ENCODE measurements around the gene CASK.

The CASK gene

DNA sequence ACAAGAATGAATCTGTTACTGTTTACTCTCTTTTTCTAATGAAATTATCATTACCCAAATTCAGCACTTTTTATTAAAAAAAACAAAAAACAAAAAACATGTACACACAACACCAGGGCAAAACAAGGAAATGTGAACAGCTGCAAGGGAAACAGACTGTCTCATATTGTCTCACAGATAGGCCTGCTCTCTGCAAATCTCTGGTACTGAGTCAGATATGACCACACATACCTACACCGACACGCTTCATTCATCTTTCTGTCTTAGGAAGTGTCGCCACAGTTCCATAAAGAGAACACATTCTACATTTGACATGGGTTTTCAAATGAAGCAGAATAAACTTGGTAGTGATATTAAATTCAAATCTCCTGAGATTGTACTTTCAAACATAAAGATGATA lies 326.8 kb downstream of the CASK start:
- Histone ChIP-seq H3K27ac (0 out of 22 replicates have a peak overlapping the region, but pooled peaks of 1 of the 11 experiments have one; percentile 30), H3K4me2 (no peak overlapping the region)

DNA sequence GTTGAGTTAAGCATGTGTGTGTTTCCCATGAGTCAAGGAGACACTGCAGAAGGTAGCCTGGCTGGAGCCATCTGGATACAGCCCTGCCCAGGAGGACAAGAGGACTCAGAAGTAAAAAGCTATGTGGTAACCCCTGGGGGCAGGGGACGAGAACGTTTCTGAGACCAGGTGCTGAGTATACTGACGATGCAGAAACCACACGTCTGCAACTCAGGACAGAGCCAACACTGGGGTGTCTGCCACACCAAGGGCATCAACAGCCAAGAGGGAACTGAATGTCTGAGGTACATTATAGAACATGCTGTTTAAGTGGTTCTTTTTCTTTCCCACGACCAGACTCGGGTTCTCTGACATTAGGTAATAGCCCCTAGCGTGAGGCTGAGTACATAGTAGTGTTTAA lies 328.7 kb downstream of the CASK start:
- Histone ChIP-seq H3K4me3 (no peak overlapping the region), H3K9ac (no peak overlapping the region), H3K27ac (no peak overlapping the region), H4K20me1 (peaks cover 0 to 7% (median 0%) of the 10 kb centered on the region in 11 experiments; a peak in 3 of 22 replicates), H3K9me3 (replicated peaks in 1 of 11) (no peaks in the 10 kb centered on the region), H3K27me3 (peaks cover 92 to 100% (median 98%) of the 10 kb centered on the region in 11 experiments), H3K4me1 (0 out of 20 replicates have a peak, but pooled peaks cover 0 to 6% (median 0%) of the 10 kb centered on the region in 10 experiments), H3K36me3 (no peaks in the 10 kb centered on the region), H3K4me2 (no peak overlapping the region)
- TF ChIP-seq Cebpa-rat (IDR thresholded peaks at IDR 0.05), result no peak

More for the DNA sequence above, 326.8 kb downstream of the CASK start:
- Histone ChIP-seq H3K9me3 (replicated peaks in 1 of 11) (peaks cover 0 to 8% (median 0%) of the 10 kb centered on the region in 11 experiments; a peak in 3 of 22 replicates), H3K36me3 (no peaks in the 10 kb centered on the region), H3K4me3 (no peak overlapping the region), H3K27me3 (peaks cover 95 to 100% (median 98%) of the 10 kb centered on the region in 11 experiments), H3K4me1 (0 out of 20 replicates have a peak, but pooled peaks cover 0 to 6% (median 0%) of the 10 kb centered on the region in 10 experiments), H3K9ac (no peak overlapping the region), H4K20me1 (peaks cover 0 to 7% (median 0%) of the 10 kb centered on the region in 11 experiments; a peak in 3 of 22 replicates)
- TF ChIP-seq Cebpa-rat (IDR thresholded peaks at IDR 0.05), result no peak

DNA sequence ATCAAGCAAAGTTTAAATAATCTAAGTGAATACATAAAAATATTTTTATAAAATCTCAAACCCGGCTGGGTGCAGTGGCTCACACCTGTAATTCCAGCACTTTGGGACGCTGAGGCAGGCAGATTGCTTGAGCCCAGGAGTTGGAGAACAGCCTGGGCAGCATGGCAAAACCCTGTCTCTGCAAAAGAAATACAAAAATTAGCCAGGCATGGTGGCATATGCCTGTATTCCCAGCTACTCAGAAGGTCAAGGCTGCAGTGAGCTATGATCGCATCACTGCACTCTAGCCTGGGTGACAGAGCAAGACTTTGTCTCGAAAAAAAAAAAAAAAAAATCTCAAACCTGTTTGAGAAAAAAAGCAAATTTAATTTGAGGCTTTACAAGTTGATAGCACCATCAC lies 331.4 kb downstream of the CASK start:
- peaks cover 90 to 100% (median 96%) of the 10 kb centered on the region in 11 experiments for H3K27me3 ChIP-seq
- H3K4me3 ChIP-seq, result no peak overlapping the region
- H3K27ac ChIP-seq, result no peak overlapping the region
- H4K20me1 ChIP-seq, result peaks cover 0 to 7% (median 0%) of the 10 kb centered on the region in 11 experiments; a peak in 4 of 22 replicates
- H3K9ac ChIP-seq, result no peak overlapping the region
- H3K4me2 ChIP-seq, result no peak overlapping the region
- H3K9me3 ChIP-seq (replicated peaks in 1 of 11), result no peaks in the 10 kb centered on the region
- no peak for TF ChIP-seq Cebpa-rat (IDR thresholded peaks at IDR 0.05)
- H3K4me1 ChIP-seq, result 0 out of 20 replicates have a peak, but pooled peaks cover 0 to 6% (median 0%) of the 10 kb centered on the region in 10 experiments
- no peaks in the 10 kb centered on the region for H3K36me3 ChIP-seq

DNA sequence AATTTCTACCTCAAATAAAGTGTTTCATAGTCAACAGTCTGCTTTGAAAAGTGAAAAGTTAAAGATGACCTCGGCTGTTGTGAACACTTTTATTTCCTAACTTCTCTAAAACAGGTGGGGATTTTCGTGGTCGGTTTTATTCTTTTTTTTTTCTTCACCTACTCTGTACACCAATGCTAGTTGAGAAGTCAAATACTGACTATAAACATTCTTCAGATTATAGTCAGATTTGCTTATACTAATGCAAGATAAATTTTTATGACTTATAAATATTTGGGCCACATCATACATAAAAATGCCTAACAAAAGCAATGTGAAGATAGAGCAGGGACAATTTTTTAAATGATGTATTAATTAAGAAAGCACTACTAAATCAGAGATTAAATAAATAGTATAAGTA lies 332.7 kb downstream of the CASK start:
- Histone ChIP-seq H3K36me3 (no peaks in the 10 kb centered on the region; a peak in 3 of 22 replicates), H3K4me1 (no peaks in the 10 kb centered on the region), H4K20me1 (peaks cover 0 to 7% (median 0%) of the 10 kb centered on the region in 11 experiments; a peak in 4 of 22 replicates), H3K9me3 (replicated peaks in 1 of 11) (no peaks in the 10 kb centered on the region), H3K27me3 (peaks cover 91 to 100% (median 96%) of the 10 kb centered on the region in 11 experiments), H3K4me3 (no peak overlapping the region), H3K4me2 (no peak overlapping the region), H3K9ac (no peak overlapping the region), H3K27ac (no peak overlapping the region)
- TF ChIP-seq Cebpa-rat (IDR thresholded peaks at IDR 0.05), result no peak

GRCh38 chrX:41589634-41590270 lies 333.6 kb downstream of the CASK start:
- peaks cover 91 to 100% (median 96%) of the 10 kb centered on the region in 11 experiments for H3K27me3 ChIP-seq
- H3K4me3 ChIP-seq, result no peak overlapping the region

GRCh38 chrX:41588271-41588670 lies 335.1 kb downstream of the CASK start:
- Histone ChIP-seq H3K27ac (no peak overlapping the region), H3K4me3 (no peak overlapping the region)

More at GRCh38 chrX:41589634-41590270, 333.6 kb downstream of the CASK start:
- H4K20me1 ChIP-seq, result peaks cover 0 to 7% (median 0%) of the 10 kb centered on the region in 11 experiments; a peak in 4 of 22 replicates
- H3K27ac ChIP-seq, result no peak overlapping the region
- H3K36me3 ChIP-seq, result no peaks in the 10 kb centered on the region; a peak in 3 of 22 replicates
- H3K9me3 ChIP-seq (replicated peaks in 1 of 11), result no peaks in the 10 kb centered on the region
- H3K4me1 ChIP-seq, result no peaks in the 10 kb centered on the region
- no peak overlapping the region for H3K9ac ChIP-seq
- no peak for TF ChIP-seq Cebpa-rat (IDR thresholded peaks at IDR 0.05)
- H3K4me2 ChIP-seq, result no peak overlapping the region

DNA sequence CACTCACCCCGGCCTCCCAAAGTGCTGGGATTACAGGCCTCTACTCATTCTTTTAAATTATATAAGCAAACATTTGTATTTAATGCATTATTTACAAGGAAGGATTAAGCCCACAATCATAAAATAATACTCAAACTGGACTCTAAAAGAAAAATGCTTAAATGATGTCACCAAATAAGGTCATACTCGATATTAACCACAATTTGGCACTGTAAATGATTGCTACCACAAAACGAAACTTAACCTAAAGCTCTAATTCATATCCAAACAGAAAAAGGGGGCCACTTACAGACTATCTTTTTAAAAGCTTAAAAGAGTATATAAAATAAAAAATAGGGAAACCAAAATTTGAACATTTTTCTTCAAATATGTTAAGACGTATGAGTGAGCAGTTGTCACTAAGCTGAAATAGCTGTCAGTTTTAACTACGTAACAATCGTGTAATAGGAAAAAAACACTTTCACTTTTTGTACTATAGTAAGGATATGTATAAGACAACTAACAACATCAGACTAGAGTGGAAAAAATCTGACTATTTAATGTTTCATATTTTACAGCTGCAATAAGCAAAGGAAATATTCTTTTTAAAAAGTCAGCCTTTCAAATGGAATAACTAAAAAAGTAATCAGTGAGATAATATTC lies 342.8 kb downstream of the CASK start:
- H4K20me1 ChIP-seq, result no peaks in the 10 kb centered on the region; a peak in 2 of 22 replicates
- TF ChIP-seq Cebpa-rat (IDR thresholded peaks at IDR 0.05), result no peak
- peaks cover 0 to 26% (median 9%) of the 10 kb centered on the region in 11 experiments; a peak in 11 of 22 replicates for H3K36me3 ChIP-seq
- H3K9me3 ChIP-seq (replicated peaks in 1 of 11), result no peaks in the 10 kb centered on the region
- no peak overlapping the region; a peak in 1 of 22 replicates for H3K9ac ChIP-seq
- peaks cover 87 to 100% (median 95%) of the 10 kb centered on the region in 11 experiments for H3K27me3 ChIP-seq
- peak overlapping the region in 7 of 11 experiments; percentile 4 to 42 (median 17); a peak in 9 of 22 replicates for H3K4me2 ChIP-seq
- H3K4me3 ChIP-seq, result no peak overlapping the region
- H3K4me1 ChIP-seq, result peaks cover 0 to 5% (median 0%) of the 10 kb centered on the region in 10 experiments; a peak in 3 of 20 replicates
- H3K27ac ChIP-seq, result no peak overlapping the region

More at GRCh38 chrX:41588271-41588670, 335.1 kb downstream of the CASK start:
- H3K9ac ChIP-seq, result no peak overlapping the region
- H3K4me2 ChIP-seq, result no peak overlapping the region
- H4K20me1 ChIP-seq, result peaks cover 0 to 6% (median 0%) of the 10 kb centered on the region in 11 experiments; a peak in 4 of 22 replicates
- peaks cover 89 to 100% (median 95%) of the 10 kb centered on the region in 11 experiments for H3K27me3 ChIP-seq
- H3K36me3 ChIP-seq, result no peaks in the 10 kb centered on the region; a peak in 3 of 22 replicates
- H3K4me1 ChIP-seq, result no peaks in the 10 kb centered on the region
- no peak for TF ChIP-seq Cebpa-rat (IDR thresholded peaks at IDR 0.05)
- no peaks in the 10 kb centered on the region for H3K9me3 ChIP-seq (replicated peaks in 1 of 11)

GRCh38 chrX:41563876-41564275 lies 359.5 kb downstream of the CASK start:
- peaks cover 73 to 87% (median 84%) of the 10 kb centered on the region in 11 experiments for H3K27me3 ChIP-seq
- peaks cover 0 to 7% (median 0%) of the 10 kb centered on the region in 11 experiments; a peak in 3 of 22 replicates for H4K20me1 ChIP-seq
- no peak for TF ChIP-seq Cebpa-rat (IDR thresholded peaks at IDR 0.05)
- H3K4me3 ChIP-seq, result no peak overlapping the region
- no peak overlapping the region for H3K9ac ChIP-seq
- no peak overlapping the region for H3K4me2 ChIP-seq
- H3K36me3 ChIP-seq, result peaks cover 0 to 5% (median 0%) of the 10 kb centered on the region in 11 experiments; a peak in 3 of 22 replicates
- H3K27ac ChIP-seq, result no peak overlapping the region
- H3K9me3 ChIP-seq (replicated peaks in 1 of 11), result peaks cover 0 to 12% (median 3%) of the 10 kb centered on the region in 11 experiments; a peak in 3 of 22 replicates
- peaks cover 0 to 34% (median 26%) of the 10 kb centered on the region in 10 experiments; a peak in 15 of 20 replicates for H3K4me1 ChIP-seq
